ENCODE results near the gene MCM3AP.

Gene MCM3AP

GRCh38 chr21:46215436-46216131 lies 69.8 kb downstream of the MCM3AP start:
- DNase-seq: no peak

GRCh38 chr21:46214478-46215340 lies 70.7 kb downstream of the MCM3AP start:
- DNase-seq: no peak

- no peak for DNase-seq
Observed at GRCh38 chr21:46213620-46214286, 71.7 kb downstream of the MCM3AP start.

- no peak for DNase-seq
Observed at GRCh38 chr21:46212721-46213484, 72.5 kb downstream of the MCM3AP start.

- DNase-seq: no peak
Observed at GRCh38 chr21:46211786-46212720, 73.4 kb downstream of the MCM3AP start.

GRCh38 chr21:46211376-46211775 lies 74.0 kb downstream of the MCM3AP start:
- DNase-seq: no peak

GRCh38 chr21:46210378-46211136 lies 74.9 kb downstream of the MCM3AP start:
- DNase-seq: no peak

- no peak for DNase-seq
Observed at GRCh38 chr21:46208761-46209721, 76.4 kb downstream of the MCM3AP start.

GRCh38 chr21:46207920-46208591 lies 77.4 kb downstream of the MCM3AP start:
- no peak for DNase-seq

- no peak for DNase-seq
Observed at GRCh38 chr21:46207006-46207919, 78.1 kb downstream of the MCM3AP start.

GRCh38 chr21:46206163-46207005 lies 79.0 kb downstream of the MCM3AP start:
- no peak for DNase-seq

GRCh38 chr21:46205766-46206162 lies 79.6 kb downstream of the MCM3AP start:
- DNase-seq: no peak

- DNase-seq: no peak
Observed at GRCh38 chr21:46205166-46205565, 80.2 kb downstream of the MCM3AP start.

- no peak for DNase-seq
Observed at GRCh38 chr21:46203203-46203600, 82.2 kb downstream of the MCM3AP start.

- DNase-seq: no peak
Observed at GRCh38 chr21:46202592-46203202, 82.7 kb downstream of the MCM3AP start.

All from activated CD4-positive, alpha-beta T cell treated with anti-CD3 and anti-CD28 coated beads, Interleukin-10, Interleukin-2, amounts not matched to agents 100 ng/mL and 50 ng/mL, durations not matched to agents 16 hours and 8 hours (primary cell).